GM21360 (cell line): ENCODE measurements around the gene MTFMT.
"Not testable (repeated sequence)": the region's sequence is repeated elsewhere in the genome, so short reads cannot be mapped to it uniquely, and the experiment has no call there.

Experiments used
- ATAC-seq: cut with Tn5 transposase; IDR thresholded peaks from one replicate; pipeline ENCODE4 v1.9.1; 2021; ENCODE audit warnings: mild to moderate bottlenecking, moderate library complexity; ENCODE audit not compliant: unreplicated experiment

The MTFMT gene

GRCh38 chr15:65060641-65061397 lies 31.4 kb upstream of the MTFMT start:
- ATAC-seq = no peak

DNA sequence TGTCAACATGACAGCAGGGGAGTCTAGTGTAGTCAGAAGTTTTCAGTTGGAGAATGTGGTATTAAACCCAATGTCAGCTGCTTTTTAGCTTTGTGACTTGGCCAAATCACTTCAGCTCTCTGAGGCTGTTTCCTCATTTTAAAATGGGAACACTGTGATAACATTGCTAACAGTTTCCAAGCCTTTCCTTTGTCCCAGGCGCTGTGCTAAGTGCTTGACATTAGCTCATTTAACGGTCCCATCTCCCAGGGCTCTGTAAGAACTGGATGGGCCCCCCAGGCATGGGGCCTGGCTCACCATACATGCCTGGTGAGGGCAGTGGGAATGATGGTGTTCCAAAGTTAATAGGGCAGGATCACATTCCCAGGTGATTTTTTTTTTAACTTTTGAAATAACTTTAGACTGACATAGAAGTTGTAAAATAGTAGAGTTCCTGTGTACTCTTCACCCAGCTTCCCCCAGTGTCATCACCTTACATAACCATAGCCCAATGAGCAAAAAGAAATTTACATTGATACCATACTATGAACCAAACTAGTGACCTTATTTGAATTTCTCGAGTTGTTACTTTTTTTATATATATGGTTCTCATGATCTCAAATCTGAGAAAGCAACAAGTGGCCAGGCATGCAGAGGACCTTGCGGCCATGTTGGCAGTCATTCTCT lies 30.6 kb upstream of the MTFMT start:
- ATAC-seq = no peak

GRCh38 chr15:65059369-65059750 lies 29.9 kb upstream of the MTFMT start:
- ATAC-seq = no peak

- no peak for ATAC-seq
Observed at GRCh38 chr15:65058394-65059368, 29.2 kb upstream of the MTFMT start.

- ATAC-seq = no peak
Observed at GRCh38 chr15:65057549-65057940, 28.1 kb upstream of the MTFMT start.

DNA sequence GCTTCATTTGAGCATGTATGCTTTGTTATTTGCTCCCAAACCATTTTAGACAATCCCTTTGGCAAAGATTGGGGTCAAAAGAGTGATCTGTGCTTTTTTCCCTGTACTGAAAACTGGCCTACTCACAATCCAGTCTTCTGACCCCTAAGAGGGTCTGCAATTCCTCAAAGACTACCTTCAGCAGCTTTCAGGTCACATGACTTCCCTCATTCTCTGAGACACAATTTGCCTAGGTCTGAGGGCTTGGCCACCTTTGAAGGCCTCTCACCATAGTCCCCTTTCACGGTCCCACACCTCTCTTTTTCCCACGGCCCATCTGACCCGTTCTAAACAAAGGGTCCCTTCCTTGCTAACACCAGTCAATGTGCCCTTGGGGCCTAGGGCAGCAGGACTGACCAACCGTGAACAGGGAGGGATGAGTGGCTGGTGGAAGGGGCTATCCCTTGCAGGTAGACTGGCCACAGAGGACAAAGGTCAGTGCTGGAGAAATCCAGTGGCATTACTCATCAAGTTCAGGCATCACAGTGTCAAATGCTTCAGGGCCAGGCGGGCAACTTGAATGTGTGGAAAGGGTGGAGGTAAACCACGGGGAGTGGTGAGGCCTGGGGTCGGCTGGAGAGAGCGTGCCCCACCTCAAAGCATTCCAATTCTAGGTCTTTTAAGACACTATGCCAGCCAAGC lies 27.6 kb upstream of the MTFMT start:
- no peak for ATAC-seq

GRCh38 chr15:65056106-65056505 lies 26.7 kb upstream of the MTFMT start:
- ATAC-seq = no peak

DNA sequence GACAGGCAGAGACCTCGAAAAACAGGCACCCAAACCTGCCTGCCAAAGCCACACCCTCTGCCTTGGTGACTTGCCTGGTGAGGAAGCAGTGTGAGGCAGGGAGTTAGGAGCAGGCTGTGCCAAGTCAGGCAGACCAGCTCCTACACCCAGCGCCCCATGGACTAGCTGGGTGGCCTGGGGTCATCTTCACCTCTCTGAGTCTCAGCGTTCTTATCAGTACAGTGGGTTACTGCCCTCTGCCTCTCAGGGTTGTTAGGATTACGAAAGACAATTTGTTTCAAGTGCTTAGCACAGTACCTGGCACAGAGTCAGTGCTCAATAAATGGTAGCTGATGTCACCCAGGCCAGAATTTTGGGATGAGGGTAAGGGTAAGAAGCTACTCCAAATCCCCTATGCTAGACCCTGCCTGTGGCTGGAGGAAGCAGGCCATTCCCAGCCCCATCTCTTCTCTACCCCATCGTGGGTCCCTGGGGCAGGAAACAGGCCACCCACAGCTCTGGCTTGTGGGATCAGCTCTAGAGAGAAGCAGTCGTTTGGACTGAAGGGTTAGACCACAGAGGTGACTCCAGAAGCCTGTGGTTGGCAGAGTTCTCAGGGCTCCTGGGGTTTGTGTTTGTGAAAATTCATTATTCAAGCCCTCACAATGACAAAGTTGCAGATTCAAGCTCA lies 25.9 kb upstream of the MTFMT start:
- no peak for ATAC-seq

DNA sequence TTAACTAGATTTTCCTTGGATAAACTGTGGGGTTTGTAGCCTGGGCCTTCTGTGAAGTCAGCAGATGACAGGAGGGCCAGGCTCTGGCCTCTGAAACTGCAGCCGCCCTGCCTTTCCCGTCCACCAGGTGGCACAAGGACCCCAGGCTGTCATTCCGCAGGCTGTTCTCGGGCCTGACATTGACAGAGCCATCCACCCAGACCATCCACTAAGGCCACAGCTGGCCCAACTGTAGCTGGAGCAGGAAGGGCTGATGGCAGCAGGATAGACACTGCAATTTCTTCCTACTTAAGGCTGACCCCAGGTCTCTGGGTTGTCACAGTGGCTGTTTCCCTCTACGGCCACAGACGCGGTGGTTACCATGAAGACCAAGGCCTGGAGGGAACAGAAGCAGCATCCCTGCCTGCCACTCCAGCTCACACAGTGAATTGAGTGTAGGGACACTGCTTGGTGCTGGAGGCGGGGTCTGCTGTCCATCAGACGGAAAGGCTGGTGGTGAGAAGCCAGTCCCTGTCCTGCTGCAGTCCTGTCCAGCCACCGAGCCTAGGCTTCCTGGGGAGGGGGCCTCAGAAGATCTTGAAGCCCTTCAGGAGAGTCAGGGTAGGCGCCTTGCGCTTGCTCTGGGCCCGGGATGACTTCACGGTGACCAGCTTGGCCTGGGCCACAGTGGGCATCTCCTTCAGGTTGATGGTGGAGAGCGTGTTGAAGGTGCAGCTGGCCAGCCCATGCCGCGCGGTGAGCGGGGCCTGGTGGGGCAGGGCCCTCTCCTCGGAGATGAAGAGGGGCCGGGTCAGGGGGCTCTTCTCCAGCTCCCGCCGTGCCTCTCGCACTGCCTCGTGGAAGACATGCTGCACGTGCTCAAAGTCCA lies 25.1 kb upstream of the MTFMT start:
- no peak for ATAC-seq

- no peak for ATAC-seq
Observed at GRCh38 chr15:65052956-65053355, 23.5 kb upstream of the MTFMT start.

- ATAC-seq = no peak
Observed at GRCh38 chr15:65051266-65051665, 21.8 kb upstream of the MTFMT start.

- ATAC-seq = no peak
Observed at GRCh38 chr15:65050270-65050669, 20.8 kb upstream of the MTFMT start.

DNA sequence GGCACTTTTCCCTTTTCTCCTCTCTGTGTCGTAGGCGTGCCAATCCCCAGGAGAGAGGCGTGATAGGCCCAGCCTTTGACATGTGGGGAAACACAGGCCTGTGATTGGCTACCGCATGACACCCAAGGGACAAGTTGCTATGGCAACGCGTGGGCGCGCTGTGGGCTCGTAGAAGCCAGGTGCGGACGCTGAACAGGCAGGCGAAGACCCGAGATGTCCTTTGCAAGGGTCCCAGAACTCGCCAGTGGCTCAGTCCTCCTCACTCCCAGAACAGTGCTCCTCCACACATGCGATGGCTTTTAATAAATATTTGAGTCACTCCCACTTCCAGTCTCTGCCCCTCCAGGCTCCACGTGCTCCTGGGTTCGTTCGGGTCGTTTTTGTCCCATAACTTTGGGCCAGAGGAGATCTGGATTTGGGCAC lies 20.0 kb upstream of the MTFMT start:
- ATAC-seq = no peak

DNA sequence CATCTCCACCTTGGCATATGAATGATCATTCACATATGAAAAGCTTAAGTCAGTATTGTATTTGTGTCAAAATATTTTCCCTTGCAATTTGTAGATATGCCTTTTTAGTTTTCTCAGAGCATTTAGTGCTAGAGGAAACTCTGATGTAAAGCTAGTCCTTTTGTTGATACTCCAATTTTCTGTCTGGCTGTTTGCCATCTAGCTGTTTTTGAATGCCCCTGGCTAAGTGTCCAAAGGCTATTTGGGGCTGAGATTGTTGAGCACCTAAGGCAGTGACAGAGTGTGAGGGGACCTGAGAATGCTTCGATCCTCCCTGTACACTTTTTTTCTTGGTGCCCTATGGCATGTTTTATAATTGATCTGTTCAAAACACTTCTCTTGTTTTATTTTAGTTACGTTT lies 18.8 kb upstream of the MTFMT start:
- ATAC-seq = no peak

DNA sequence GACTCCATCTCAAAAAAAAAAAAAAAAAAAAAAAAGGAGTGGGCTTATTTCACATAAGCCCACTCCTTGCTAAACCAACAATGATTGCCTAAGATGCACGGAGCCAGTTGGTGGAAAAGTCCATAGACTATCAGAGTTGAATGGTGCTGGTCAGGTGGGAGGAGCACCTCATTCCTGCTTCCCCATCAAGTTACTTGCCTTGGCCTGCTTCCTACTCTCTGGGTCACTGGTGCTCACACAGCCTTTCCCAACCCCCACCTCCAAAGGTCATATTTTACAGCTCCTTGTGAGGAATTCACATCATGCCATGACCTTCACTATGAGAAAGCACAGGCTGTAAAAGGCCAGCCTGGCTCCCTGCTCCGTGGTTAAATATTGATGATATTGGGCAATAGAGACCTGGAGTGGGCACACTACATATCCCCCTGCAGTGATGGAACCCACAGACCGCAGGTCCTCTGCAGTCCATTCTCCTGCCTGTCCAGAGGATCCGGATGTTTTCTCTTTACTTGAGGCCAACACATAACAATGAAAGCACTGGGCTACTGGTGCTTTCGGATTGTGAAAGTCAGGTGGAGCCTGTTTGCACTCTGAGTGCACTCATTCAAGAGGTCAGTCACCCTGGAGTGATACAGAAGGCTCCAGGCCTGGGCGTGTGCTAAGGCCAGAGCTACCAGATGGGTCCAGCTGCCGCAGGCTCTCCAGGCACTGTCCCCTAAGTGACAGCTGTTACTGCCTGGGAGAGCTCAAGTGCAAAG lies 15.5 kb upstream of the MTFMT start, which contains the start of gene SLC51B:
Gene SLC51B (plus strand): TSS at position 664 of the 758 bp plus-strand sequence. CDS start 4,618 bp downstream, outside the sequence.
- no peak for ATAC-seq

GRCh38 chr15:65044218-65044617 lies 14.8 kb upstream of the MTFMT start:
- not testable (repeated sequence) for ATAC-seq

GRCh38 chr15:65042776-65043327 lies 13.4 kb upstream of the MTFMT start:
- no peak for ATAC-seq

DNA sequence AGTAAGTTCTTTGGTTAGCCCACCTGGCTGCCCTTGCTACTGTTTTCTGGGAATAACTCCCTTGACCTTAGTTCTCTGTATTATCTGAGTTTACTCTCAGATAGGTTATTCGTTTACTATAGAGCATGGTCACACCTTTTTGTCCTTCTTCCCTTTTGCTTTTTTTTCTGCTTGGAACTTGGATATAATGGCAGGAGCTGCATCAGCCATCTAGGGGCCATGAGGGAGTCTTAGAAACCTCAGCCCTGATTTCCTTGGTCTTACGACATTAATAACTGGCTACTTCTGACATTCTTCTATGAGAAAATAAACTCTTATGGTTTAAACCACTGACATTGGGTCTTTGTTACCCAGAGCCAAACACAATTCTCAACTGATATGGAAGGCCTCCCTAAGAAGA lies 12.3 kb upstream of the MTFMT start:
- ATAC-seq = no peak
